DND-41 (cell line): ENCODE results near the gene SLC16A3.
A peak's percentile ranks its signal among the peaks of the same experiment; 100 is the strongest.

ENCODE experiments used
- ATAC-seq: fragments of 200-7000 bp; cut with Tn5 transposase; 3 replicates; pipeline ENCODE4 v1.9.1; 2021; ENCODE audit warnings: low read depth; ENCODE audit not compliant: insufficient read depth
- DNase-seq: peaks from one replicate; pipeline ENCODE4 v3.0.0-alpha.2; 2020
- H2AFZ ChIP-seq: 2 replicates; pipeline ENCODE4 v1.6.0; 2012; ENCODE audit warnings: low read depth, low read length
- H3K27ac ChIP-seq: 2 replicates; pipeline ENCODE4 v1.5.1; 2012; ENCODE audit warnings: low read length, inconsistent platforms
- H3K27me3 ChIP-seq: fragments of 200-600 bp; sonication (generic); 2 replicates; pipeline ENCODE4 v1.6.0; 2012; ENCODE audit warnings: low read length, mild to moderate bottlenecking, inconsistent platforms; ENCODE audit not compliant: insufficient read depth, poor library complexity
- H3K36me3 ChIP-seq: 2 replicates; pipeline ENCODE4 v1.5.1; 2012; ENCODE audit warnings: low read length, inconsistent platforms; ENCODE audit not compliant: insufficient read depth
- H3K4me1 ChIP-seq: 2 replicates; pipeline ENCODE4 v1.5.1; 2012; ENCODE audit warnings: mild to moderate bottlenecking, low read length; ENCODE audit not compliant: insufficient read depth
- H3K4me2 ChIP-seq: 2 replicates; pipeline ENCODE4 v1.6.0; 2012; ENCODE audit warnings: mild to moderate bottlenecking, moderate library complexity, low read length, inconsistent platforms; ENCODE audit not compliant: insufficient read depth
- H3K4me3 ChIP-seq, 2 experiments: fragments of 200-600 bp in 1 of 2; shearing (Covaris generic) in 1 of 2; 2 replicates each; pipeline ENCODE4 v1.5.1; 2012 to 2016; ENCODE audit warnings: inconsistent platforms in 2 of 2, low read length in 2 of 2, mild to moderate bottlenecking in 2 of 2, low read depth in 1 of 2, moderate library complexity in 1 of 2
- H3K79me2 ChIP-seq: 2 replicates; pipeline ENCODE4 v1.6.0; 2012; ENCODE audit warnings: low read length, inconsistent platforms; ENCODE audit not compliant: insufficient read depth
- H3K9ac ChIP-seq: 2 replicates; pipeline ENCODE4 v1.6.0; 2012; ENCODE audit warnings: low read depth, mild to moderate bottlenecking, inconsistent platforms, low read length, moderate library complexity
- H3K9me3 ChIP-seq: 2 replicates; pipeline ENCODE4 v1.5.1; 2012; ENCODE audit warnings: low read length, moderate library complexity, mild to moderate bottlenecking, inconsistent platforms; ENCODE audit not compliant: insufficient read depth, severe bottlenecking
- H4K20me1 ChIP-seq: 2 replicates; pipeline ENCODE4 v1.6.0; 2012; ENCODE audit warnings: low read length; ENCODE audit not compliant: insufficient read depth
- EZH2 ChIP-seq: IDR thresholded peaks from 3 replicates; pipeline ENCODE4 v1.6.1; 2012; ENCODE audit warnings: borderline replicate concordance, low read depth, mild to moderate bottlenecking, moderate library complexity, low read length, inconsistent platforms; ENCODE audit not compliant: severe bottlenecking
- TF ChIP-seq, protein P1 (sequence below): IDR thresholded peaks from 2 replicates; pipeline ENCODE4 v1.5.1; 2012; ENCODE audit warnings: borderline replicate concordance, low read length, moderate library complexity, mild to moderate bottlenecking; ENCODE audit not compliant: poor library complexity, severe bottlenecking; ENCODE audit errors: extremely low read depth

SLC16A3 gene

DNA sequence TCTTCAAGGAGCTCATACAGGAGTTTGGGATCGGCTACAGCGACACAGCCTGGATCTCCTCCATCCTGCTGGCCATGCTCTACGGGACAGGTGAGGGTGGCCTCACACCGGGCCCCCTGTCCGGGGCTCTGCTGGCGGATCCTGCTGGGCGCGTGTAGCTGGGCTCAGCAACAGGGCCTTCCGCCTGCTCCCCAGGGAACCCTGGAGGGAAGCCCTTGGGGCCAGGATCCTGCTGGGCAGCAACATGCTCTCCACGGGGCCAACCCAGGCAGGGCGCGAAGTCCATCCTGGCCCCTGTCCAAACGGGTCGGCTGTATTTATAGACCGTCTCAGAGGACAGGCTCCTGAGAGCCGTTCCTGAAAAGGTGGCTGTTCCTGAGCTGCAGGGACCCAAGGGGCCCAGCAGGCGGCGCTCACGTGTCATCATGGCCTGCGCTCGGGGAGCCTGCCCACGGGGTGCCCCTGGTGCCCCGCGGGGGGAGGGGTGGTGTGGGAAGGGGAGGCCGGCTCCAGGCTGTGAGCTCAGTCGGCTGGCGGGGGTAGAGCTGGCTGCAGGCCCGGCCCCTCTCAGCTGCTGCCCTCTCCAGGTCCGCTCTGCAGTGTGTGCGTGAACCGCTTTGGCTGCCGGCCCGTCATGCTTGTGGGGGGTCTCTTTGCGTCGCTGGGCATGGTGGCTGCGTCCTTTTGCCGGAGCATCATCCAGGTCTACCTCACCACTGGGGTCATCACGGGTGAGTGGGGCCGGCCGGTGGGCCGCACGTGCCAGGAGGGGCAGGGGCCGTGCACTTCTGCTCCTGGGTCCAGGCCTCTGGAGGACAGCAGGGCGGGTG is 7.5 kb downstream of the SLC16A3 start:
- DNase-seq, result peak; percentile 71
- no peak for TF ChIP-seq EZH2
- TF ChIP-seq, protein P1, sequence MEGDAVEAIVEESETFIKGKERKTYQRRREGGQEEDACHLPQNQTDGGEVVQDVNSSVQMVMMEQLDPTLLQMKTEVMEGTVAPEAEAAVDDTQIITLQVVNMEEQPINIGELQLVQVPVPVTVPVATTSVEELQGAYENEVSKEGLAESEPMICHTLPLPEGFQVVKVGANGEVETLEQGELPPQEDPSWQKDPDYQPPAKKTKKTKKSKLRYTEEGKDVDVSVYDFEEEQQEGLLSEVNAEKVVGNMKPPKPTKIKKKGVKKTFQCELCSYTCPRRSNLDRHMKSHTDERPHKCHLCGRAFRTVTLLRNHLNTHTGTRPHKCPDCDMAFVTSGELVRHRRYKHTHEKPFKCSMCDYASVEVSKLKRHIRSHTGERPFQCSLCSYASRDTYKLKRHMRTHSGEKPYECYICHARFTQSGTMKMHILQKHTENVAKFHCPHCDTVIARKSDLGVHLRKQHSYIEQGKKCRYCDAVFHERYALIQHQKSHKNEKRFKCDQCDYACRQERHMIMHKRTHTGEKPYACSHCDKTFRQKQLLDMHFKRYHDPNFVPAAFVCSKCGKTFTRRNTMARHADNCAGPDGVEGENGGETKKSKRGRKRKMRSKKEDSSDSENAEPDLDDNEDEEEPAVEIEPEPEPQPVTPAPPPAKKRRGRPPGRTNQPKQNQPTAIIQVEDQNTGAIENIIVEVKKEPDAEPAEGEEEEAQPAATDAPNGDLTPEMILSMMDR, result peak; percentile 95
- H2AFZ ChIP-seq, result no peak overlapping the region
- no peak overlapping the region for H3K9ac ChIP-seq
- no peaks in the 10 kb centered on the region for H3K27me3 ChIP-seq
- peaks cover 21% of the 10 kb centered on the region for H4K20me1 ChIP-seq
- H3K9me3 ChIP-seq, result no peaks in the 10 kb centered on the region
- no peak overlapping the region for H3K4me3 ChIP-seq
- 0 out of 2 replicates have a peak, but pooled peaks cover 8% of the 10 kb centered on the region for H3K4me1 ChIP-seq
- no peak overlapping the region for H3K4me2 ChIP-seq
- no peak overlapping the region; the same call in 1 of the 2 replicates for H3K27ac ChIP-seq
- ATAC-seq, result peak; percentile 66
- H3K36me3 ChIP-seq, result peaks cover 26% of the 10 kb centered on the region
- H3K79me2 ChIP-seq, result no peaks in the 10 kb centered on the region

DNA sequence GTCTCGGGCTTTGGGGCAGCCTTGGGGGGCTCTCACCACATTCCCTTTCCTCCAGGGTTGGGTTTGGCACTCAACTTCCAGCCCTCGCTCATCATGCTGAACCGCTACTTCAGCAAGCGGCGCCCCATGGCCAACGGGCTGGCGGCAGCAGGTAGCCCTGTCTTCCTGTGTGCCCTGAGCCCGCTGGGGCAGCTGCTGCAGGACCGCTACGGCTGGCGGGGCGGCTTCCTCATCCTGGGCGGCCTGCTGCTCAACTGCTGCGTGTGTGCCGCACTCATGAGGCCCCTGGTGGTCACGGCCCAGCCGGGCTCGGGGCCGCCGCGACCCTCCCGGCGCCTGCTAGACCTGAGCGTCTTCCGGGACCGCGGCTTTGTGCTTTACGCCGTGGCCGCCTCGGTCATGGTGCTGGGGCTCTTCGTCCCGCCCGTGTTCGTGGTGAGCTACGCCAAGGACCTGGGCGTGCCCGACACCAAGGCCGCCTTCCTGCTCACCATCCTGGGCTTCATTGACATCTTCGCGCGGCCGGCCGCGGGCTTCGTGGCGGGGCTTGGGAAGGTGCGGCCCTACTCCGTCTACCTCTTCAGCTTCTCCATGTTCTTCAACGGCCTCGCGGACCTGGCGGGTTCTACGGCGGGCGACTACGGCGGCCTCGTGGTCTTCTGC is 8.4 kb downstream of the SLC16A3 start:
- H3K4me1 ChIP-seq, result 0 out of 2 replicates have a peak, but pooled peaks cover 8% of the 10 kb centered on the region
- DNase-seq, result no peak
- peaks cover 27% of the 10 kb centered on the region for H4K20me1 ChIP-seq
- H3K9ac ChIP-seq, result no peak overlapping the region
- TF ChIP-seq, protein P1, result no peak
- no peak for TF ChIP-seq EZH2
- H3K27ac ChIP-seq, result no peak overlapping the region; the same call in 1 of the 2 replicates
- H3K36me3 ChIP-seq, result peaks cover 28% of the 10 kb centered on the region
- no peak overlapping the region for H2AFZ ChIP-seq
- no peaks in the 10 kb centered on the region for H3K79me2 ChIP-seq
- no peak for ATAC-seq
- no peak overlapping the region for H3K4me2 ChIP-seq
- no peak overlapping the region for H3K4me3 ChIP-seq
- H3K27me3 ChIP-seq, result no peaks in the 10 kb centered on the region
- H3K9me3 ChIP-seq, result no peaks in the 10 kb centered on the region

DNA sequence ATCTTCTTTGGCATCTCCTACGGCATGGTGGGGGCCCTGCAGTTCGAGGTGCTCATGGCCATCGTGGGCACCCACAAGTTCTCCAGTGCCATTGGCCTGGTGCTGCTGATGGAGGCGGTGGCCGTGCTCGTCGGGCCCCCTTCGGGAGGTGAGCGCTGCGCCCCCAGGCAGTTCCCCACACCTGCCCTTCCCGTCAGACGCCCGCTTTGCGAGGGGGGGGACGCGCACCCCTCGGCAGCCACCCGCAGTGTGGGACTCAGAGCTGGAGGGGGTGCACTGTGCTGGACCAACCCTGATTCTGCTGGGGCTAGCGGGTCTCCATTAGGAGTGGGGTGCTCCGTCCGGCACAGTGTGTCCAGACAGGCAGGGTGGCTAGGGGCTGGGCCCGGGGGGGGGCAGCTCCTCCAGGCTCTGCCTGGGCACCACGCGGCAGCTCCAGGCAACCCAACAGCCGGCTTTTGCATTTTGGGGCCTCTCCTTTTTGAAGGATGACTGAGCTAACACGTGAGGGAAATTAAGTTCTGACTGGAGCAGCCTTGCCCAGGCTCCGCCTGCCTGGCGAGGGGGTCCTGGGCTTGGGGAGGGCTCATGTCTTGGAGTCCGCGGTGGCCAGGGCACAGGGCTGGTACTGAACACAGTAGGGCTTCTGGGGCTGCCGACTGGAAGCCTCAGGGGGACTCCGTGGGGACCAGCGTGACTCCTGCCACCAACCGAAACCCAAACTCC is 9.1 kb downstream of the SLC16A3 start:
- TF ChIP-seq, protein P1, result no peak
- TF ChIP-seq EZH2, result no peak
- H3K9me3 ChIP-seq, result no peaks in the 10 kb centered on the region
- peaks cover 34% of the 10 kb centered on the region for H4K20me1 ChIP-seq
- H3K36me3 ChIP-seq, result peaks cover 35% of the 10 kb centered on the region
- H2AFZ ChIP-seq, result no peak overlapping the region
- no peaks in the 10 kb centered on the region; the same call in 1 of the 2 replicates for H3K79me2 ChIP-seq
- H3K9ac ChIP-seq, result no peak overlapping the region
- ATAC-seq (no peak), DNase-seq (no peak)
- H3K27me3 ChIP-seq, result no peaks in the 10 kb centered on the region
- H3K27ac ChIP-seq, result no peak overlapping the region
- no peak overlapping the region for H3K4me3 ChIP-seq
- 0 out of 2 replicates have a peak, but pooled peaks cover 8% of the 10 kb centered on the region for H3K4me1 ChIP-seq
- no peak overlapping the region for H3K4me2 ChIP-seq
